ENCODE measurements around the gene SLC25A13.

Gene SLC25A13

DNA sequence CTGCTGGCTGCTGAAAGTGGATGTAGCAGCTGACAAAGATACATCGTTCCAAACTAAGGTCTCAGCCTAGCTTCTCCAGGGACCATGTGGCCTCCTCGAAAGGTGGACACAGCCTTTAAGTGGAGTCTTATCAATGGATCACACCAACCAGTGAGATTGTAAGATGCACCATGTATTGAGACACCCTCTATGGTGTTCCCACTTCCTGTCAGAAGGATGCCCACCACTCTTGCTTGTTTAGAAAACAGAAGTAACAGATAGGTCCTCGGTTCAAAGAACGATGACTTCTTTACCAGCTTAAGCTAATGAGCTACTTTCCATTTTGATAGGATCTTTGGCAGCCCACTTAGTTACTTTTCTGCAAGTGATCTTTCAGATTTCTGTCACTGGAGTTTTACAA, 34.3 kb downstream of the SLC25A13 start:
- H4K20me1 ChIP-seq (ENCODE audit: insufficient read depth, low read length), result no peaks in the 10 kb centered on the region
- TF ChIP-seq EZH2 (optimal IDR thresholded peaks at IDR 0.05; ENCODE audit: low read depth, low read length) (no peak), EZH2phosphoT487 (IDR thresholded peaks at IDR 0.05; ENCODE audit: low read length) (no peak)
- TF ChIP-seq, protein P1, sequence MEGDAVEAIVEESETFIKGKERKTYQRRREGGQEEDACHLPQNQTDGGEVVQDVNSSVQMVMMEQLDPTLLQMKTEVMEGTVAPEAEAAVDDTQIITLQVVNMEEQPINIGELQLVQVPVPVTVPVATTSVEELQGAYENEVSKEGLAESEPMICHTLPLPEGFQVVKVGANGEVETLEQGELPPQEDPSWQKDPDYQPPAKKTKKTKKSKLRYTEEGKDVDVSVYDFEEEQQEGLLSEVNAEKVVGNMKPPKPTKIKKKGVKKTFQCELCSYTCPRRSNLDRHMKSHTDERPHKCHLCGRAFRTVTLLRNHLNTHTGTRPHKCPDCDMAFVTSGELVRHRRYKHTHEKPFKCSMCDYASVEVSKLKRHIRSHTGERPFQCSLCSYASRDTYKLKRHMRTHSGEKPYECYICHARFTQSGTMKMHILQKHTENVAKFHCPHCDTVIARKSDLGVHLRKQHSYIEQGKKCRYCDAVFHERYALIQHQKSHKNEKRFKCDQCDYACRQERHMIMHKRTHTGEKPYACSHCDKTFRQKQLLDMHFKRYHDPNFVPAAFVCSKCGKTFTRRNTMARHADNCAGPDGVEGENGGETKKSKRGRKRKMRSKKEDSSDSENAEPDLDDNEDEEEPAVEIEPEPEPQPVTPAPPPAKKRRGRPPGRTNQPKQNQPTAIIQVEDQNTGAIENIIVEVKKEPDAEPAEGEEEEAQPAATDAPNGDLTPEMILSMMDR (IDR thresholded peaks at IDR 0.05; ENCODE audit: low read length), result no peak
- H3K27me3 ChIP-seq (replicated peaks; ENCODE audit: insufficient read depth, low read length), result no peaks in the 10 kb centered on the region
- no peak for DNase-seq
- no peak overlapping the region for H3K4me2 ChIP-seq (ENCODE audit: low read depth, low read length)
- no peaks in the 10 kb centered on the region for H3K36me3 ChIP-seq (replicated peaks; ENCODE audit: insufficient read depth, low read length)
- no peaks in the 10 kb centered on the region for H3K9me3 ChIP-seq (replicated peaks; ENCODE audit: insufficient read depth, low read length)
- no peak overlapping the region for H3K9ac ChIP-seq (ENCODE audit: low read length)
- H3K27ac ChIP-seq (ENCODE audit: low read length), result no peak overlapping the region
- peaks cover 9% of the 10 kb centered on the region for H3K79me2 ChIP-seq (ENCODE audit: low read length)
- H3K4me1 ChIP-seq (ENCODE audit: low read length), result peaks cover 6% of the 10 kb centered on the region; the same call in 1 of the 2 replicates
- no peak overlapping the region for H3K4me3 ChIP-seq (ENCODE audit: low read length)
- no peaks in the 10 kb centered on the region for H3F3A ChIP-seq (ENCODE audit: insufficient read depth, low read length)
- H2AFZ ChIP-seq (ENCODE audit: low read length), result no peak overlapping the region
- no peaks in the 10 kb centered on the region for H3K9me2 ChIP-seq (replicated peaks; ENCODE audit: insufficient read depth, low read length)

DNA sequence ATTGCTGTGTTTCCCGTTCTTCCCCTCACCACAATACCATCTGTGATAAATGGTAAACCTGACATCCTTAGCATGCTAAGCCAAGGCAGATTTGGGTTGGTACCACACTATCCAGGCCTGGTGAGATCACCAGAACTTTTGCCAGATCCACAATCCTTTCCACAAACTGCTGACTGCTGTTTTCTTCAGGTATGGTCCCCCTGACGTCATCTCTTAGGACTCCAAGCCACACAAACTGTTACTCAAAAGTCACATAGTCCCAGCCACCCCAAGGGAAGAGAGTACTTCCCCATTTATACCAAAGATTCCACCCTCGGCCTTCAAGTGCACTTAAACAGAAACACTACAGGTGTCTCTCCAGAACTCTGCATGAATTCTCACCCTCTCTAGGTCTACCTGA, 34.8 kb downstream of the SLC25A13 start:
- H3F3A ChIP-seq (ENCODE audit: insufficient read depth, low read length), result no peaks in the 10 kb centered on the region
- H3K36me3 ChIP-seq (replicated peaks; ENCODE audit: insufficient read depth, low read length), result no peaks in the 10 kb centered on the region
- TF ChIP-seq EZH2phosphoT487 (IDR thresholded peaks at IDR 0.05; ENCODE audit: low read length) (no peak), EZH2 (optimal IDR thresholded peaks at IDR 0.05; ENCODE audit: low read depth, low read length) (no peak)
- TF ChIP-seq, protein P1 (IDR thresholded peaks at IDR 0.05; ENCODE audit: low read length), result no peak
- no peak for DNase-seq
- no peak overlapping the region for H2AFZ ChIP-seq (ENCODE audit: low read length)
- no peaks in the 10 kb centered on the region for H3K27me3 ChIP-seq (replicated peaks; ENCODE audit: insufficient read depth, low read length)
- peaks cover 9% of the 10 kb centered on the region for H3K79me2 ChIP-seq (ENCODE audit: low read length)
- H3K4me3 ChIP-seq (ENCODE audit: low read length), result no peak overlapping the region
- no peaks in the 10 kb centered on the region for H3K9me3 ChIP-seq (replicated peaks; ENCODE audit: insufficient read depth, low read length)
- peaks cover 6% of the 10 kb centered on the region; the same call in 1 of the 2 replicates for H3K4me1 ChIP-seq (ENCODE audit: low read length)
- no peaks in the 10 kb centered on the region for H4K20me1 ChIP-seq (ENCODE audit: insufficient read depth, low read length)
- H3K9ac ChIP-seq (ENCODE audit: low read length), result no peak overlapping the region
- H3K27ac ChIP-seq (ENCODE audit: low read length), result no peak overlapping the region
- H3K4me2 ChIP-seq (ENCODE audit: low read depth, low read length), result no peak overlapping the region
- no peaks in the 10 kb centered on the region for H3K9me2 ChIP-seq (replicated peaks; ENCODE audit: insufficient read depth, low read length)

DNA sequence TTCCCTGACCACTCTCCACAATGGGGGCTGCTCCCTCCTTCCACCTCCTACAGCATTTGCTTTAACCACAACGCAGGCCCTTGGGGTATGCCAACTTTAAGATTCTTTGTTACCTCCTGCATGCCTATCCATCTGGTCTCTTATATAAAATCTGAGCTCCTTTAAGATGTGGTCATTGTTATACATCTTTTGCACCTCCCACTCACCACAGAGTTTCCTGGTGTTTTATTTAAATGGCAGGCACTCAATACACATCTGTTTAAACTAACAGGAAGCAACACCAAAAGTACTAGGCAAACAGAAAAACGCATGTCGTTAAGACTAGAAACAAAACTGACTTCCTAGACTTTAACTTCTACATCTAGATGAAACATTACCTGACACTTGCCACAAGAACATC, 36.3 kb downstream of the SLC25A13 start:
- no peak overlapping the region for H3K4me3 ChIP-seq (ENCODE audit: low read length)
- no peak overlapping the region for H2AFZ ChIP-seq (ENCODE audit: low read length)
- no peaks in the 10 kb centered on the region for H4K20me1 ChIP-seq (ENCODE audit: insufficient read depth, low read length)
- no peaks in the 10 kb centered on the region for H3F3A ChIP-seq (ENCODE audit: insufficient read depth, low read length)
- H3K79me2 ChIP-seq (ENCODE audit: low read length), result peaks cover 9% of the 10 kb centered on the region
- H3K27me3 ChIP-seq (replicated peaks; ENCODE audit: insufficient read depth, low read length), result no peaks in the 10 kb centered on the region
- H3K4me2 ChIP-seq (ENCODE audit: low read depth, low read length), result no peak overlapping the region
- no peak overlapping the region for H3K9ac ChIP-seq (ENCODE audit: low read length)
- H3K9me3 ChIP-seq (replicated peaks; ENCODE audit: insufficient read depth, low read length), result no peaks in the 10 kb centered on the region
- no peak for TF ChIP-seq EZH2phosphoT487 (IDR thresholded peaks at IDR 0.05; ENCODE audit: low read length)
- TF ChIP-seq, protein P1 (IDR thresholded peaks at IDR 0.05; ENCODE audit: low read length), result no peak
- TF ChIP-seq EZH2 (optimal IDR thresholded peaks at IDR 0.05; ENCODE audit: low read depth, low read length), result no peak
- peak overlapping the region; percentile 63; the same call in 1 of the 2 replicates for H3K27ac ChIP-seq (ENCODE audit: low read length)
- no peaks in the 10 kb centered on the region for H3K36me3 ChIP-seq (replicated peaks; ENCODE audit: insufficient read depth, low read length)
- peak; percentile 67 for DNase-seq
- H3K4me1 ChIP-seq (ENCODE audit: low read length), result peaks cover 6% of the 10 kb centered on the region; the same call in 1 of the 2 replicates
- H3K9me2 ChIP-seq (replicated peaks; ENCODE audit: insufficient read depth, low read length), result no peaks in the 10 kb centered on the region

Data from MM.1S (cell line).